ENCODE measurements around the gene SMIM24.

DNA sequence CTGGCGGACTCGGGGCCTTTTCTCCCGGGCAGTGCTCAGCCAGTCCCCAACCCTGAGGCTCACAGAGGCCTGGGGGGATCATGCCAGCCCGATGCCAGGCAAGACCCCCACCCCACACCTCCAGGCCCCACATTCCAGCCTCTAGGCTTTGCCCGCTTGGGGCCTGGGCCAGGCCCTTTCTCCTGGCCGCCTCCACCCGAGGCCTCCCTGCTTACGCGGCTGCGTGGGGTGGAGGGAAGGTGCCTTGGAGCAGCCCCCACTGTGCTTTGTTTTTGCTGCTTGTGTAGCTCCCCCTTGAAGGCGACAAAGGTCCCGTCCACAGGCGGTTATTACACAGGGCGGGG, 38.4 kb downstream of the SMIM24 start:
- TF ChIP-seq, protein P1, sequence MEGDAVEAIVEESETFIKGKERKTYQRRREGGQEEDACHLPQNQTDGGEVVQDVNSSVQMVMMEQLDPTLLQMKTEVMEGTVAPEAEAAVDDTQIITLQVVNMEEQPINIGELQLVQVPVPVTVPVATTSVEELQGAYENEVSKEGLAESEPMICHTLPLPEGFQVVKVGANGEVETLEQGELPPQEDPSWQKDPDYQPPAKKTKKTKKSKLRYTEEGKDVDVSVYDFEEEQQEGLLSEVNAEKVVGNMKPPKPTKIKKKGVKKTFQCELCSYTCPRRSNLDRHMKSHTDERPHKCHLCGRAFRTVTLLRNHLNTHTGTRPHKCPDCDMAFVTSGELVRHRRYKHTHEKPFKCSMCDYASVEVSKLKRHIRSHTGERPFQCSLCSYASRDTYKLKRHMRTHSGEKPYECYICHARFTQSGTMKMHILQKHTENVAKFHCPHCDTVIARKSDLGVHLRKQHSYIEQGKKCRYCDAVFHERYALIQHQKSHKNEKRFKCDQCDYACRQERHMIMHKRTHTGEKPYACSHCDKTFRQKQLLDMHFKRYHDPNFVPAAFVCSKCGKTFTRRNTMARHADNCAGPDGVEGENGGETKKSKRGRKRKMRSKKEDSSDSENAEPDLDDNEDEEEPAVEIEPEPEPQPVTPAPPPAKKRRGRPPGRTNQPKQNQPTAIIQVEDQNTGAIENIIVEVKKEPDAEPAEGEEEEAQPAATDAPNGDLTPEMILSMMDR (IDR thresholded peaks at IDR 0.05), result no peak
- no peak for TF ChIP-seq POLR2A (IDR thresholded peaks at IDR 0.05)

All from right lobe of liver (tissue), 4 donors.